Stimulated activated naive CD8-positive, alpha-beta T cell treated with anti-CD3 and anti-CD28 coated beads, Interleukin-15, Interleukin-2, amounts not matched to agents 100 U/mL and 50 U/mL, for 24 hours (primary cell): ENCODE data around the gene SHROOM1.
"Not testable (repeated sequence)": the region's sequence is repeated elsewhere in the genome, so short reads cannot be mapped to it uniquely, and the experiment has no call there.

Experiments
- ATAC-seq: fragments of 150-1000 bp; cut with Tn5 transposase; one replicate; pipeline ENCODE4 v1.10.0; 2021
- DNase-seq: peaks from one replicate; pipeline ENCODE4 v3.0.0; 2021

SHROOM1 gene

GRCh38 chr5:132806804-132807162 lies 23.7 kb downstream of the SHROOM1 start:
- DNase-seq, ATAC-seq: not testable (repeated sequence)

- not testable (repeated sequence) for DNase-seq, ATAC-seq
Measured at GRCh38 chr5:132805872-132806271, 24.6 kb downstream of the SHROOM1 start.

GRCh38 chr5:132804219-132804618 lies 26.2 kb downstream of the SHROOM1 start:
- ATAC-seq, DNase-seq: not testable (repeated sequence)

DNA sequence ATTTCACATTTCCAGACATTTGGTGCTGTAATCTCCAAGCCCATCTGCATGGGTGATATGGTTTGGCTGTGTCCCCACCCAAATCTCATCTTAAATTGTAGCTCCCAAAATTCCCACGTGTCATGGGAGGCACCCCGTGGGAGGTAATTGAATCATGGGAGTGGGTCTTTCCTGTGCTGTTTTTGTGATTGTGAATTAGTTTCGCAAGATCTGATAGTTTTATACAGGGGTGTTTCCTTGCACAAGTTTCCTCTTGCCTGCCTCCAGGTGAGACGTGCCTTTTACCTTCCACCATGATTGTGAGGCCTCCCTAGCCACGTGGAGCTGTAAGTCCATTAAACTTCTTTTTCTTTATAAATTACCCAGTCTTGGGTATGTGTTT lies 27.8 kb downstream of the SHROOM1 start:
- not testable (repeated sequence) for DNase-seq, ATAC-seq

- DNase-seq (no peak), ATAC-seq (no peak)
Measured at GRCh38 chr5:132802044-132802684, 28.3 kb downstream of the SHROOM1 start.

DNA sequence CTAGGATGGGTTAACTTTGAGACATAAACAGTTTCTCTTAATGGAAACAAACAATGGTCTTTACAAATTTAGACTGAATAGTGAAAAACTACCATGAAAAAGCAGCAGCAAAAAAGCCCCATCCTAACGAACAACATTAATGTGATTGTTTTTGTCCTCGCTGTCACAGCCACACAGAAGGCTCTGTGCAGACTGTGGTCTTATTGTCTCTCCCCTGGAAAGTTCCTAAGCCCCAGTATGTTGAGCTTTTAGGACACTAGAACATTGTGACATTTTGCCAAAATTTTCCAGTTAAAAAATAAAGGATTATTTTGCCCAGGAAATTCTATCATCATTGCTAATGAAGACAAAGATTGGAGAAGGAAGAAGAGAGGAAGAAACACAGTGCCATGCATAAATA lies 29.9 kb downstream of the SHROOM1 start:
- DNase-seq, result no peak
- no peak for ATAC-seq

DNA sequence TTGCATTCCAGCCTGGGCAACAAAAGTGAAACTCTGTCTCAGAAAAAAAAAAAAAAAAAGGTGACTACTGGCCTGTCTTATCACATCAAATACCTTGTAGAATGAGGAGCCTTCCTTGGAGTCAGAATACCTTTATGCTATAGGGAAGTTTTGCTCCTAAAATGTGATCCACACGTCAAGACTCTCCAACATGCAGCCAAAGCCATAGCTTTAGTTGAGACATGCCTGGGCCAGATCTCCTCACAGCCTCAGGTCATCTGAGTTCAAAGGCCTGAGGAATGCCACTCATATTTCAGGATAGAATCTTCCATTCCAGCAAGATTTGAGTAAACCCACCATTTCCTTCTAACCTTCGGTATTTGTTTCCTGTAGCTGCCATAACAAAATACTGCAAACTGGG lies 31.1 kb downstream of the SHROOM1 start:
- DNase-seq, result no peak
- no peak for ATAC-seq

DNA sequence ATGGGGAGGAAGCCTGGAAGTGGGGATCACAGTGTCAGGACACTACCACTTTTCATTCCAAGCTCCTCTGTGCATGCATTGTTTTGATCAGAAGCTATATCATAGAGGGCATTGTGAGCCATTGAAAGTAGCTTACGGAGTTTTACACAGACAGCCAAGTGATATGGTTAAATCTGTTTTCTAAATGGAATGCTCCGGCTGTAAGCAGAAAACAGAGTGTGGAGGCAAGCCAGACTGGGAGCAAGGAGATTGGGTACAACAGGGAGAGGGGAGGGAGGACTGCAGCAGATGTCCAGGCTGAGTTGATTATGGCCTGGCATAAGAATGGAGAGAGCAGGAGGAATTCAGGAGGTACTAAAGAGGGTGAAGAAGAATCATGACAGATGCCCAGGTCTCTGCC lies 32.8 kb downstream of the SHROOM1 start:
- ATAC-seq, result no peak
- no peak for DNase-seq

DNA sequence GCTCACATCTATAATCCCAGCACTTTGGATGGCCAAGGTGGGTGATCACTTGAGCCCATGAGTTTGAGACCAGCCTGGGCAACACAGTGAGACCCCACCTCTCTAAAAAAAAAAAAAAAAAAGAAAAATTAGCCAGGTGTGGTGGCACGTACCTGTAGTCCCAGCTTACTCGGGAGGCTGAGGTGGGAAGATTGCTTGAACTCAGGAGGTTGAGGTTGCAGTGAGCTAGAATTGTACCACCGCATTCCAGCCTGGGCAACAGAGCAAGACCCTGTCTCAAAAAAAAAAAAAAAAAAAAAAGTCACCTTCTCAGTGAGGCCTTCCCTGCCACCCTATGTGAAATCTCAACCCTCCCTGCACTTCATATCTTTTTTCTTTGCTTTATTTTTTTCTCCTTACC lies 39.4 kb downstream of the SHROOM1 start:
- ATAC-seq, result no peak
- DNase-seq, result no peak

DNA sequence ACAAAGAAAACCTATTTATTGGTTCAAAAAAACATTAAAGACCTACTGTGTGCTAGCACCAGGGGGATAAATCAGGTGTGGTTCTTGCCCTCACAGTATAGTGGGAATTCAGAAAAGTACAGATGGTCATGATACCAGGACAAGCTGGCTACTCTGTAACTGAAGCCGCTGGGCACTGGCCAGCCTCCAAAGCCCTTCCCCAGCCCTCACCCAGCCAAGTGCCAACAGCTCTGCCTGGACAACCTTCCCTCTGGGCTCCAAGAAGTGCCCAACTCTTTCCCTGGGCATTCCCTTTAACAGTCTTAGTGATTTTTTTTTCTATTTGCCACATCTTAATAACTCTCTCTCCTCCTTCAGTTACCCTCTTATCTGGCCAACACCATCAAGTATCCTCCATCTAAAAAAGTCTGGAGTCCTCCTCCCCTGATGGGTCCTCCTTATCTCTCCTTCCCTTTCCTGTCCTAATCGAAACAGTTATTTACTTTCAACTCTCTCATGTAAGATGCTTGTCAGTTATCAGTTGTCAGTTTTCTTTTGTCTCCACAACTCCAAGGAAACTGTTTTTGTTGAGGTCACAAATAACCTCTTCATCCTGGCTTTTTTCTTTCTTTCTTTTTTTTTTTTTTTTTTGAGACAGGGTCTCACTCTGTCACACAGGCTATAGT lies 40.1 kb downstream of the SHROOM1 start:
- ATAC-seq, result no peak
- no peak for DNase-seq

DNA sequence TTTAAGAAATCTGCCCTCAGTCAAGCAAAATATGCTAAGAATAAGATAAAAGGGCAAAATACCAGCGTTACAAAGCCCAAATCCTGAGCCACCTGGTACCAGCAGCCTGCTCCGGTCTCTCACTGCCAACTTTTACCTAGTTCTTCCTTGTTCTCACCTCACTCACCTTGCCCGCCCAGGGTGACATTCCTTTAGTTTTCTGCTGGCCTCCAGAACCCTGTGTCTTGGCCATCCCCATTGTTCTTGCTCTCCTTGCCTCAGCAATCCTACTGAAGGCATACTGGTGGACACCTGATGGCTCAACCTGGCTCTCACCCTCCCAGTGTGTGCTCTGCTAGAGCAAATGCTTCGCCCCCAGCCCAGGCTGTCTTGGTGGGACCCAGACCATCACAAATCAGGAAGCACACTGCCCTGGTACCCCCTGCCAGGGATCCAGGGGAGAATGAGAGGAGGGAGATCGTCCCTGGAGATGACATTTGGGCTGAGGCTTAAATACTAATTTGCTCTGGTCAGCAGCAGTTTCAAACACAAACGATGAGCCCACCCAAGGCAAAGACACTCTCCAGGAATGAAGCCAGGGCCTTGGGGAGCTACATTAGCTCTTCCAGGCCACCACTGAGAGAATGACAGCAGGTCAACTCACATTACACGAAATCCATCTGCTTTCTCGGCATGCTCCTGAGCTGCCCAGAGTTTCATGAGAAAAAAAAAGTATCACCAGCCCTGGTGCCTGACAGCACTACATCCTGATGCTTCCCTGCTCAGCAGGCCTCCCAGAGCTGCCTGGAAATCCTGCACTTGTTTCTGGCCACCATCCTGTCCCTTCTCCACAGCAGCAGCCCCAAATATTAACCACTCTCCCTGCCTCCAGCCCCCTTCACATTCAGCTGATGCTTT lies 41.2 kb downstream of the SHROOM1 start:
- DNase-seq (no peak), ATAC-seq (no peak)

GRCh38 chr5:132788508-132788907 lies 41.9 kb downstream of the SHROOM1 start:
- no peak for ATAC-seq
- no peak for DNase-seq

- DNase-seq (no peak), ATAC-seq (no peak)
Measured at GRCh38 chr5:132787076-132787475, 43.4 kb downstream of the SHROOM1 start.

DNA sequence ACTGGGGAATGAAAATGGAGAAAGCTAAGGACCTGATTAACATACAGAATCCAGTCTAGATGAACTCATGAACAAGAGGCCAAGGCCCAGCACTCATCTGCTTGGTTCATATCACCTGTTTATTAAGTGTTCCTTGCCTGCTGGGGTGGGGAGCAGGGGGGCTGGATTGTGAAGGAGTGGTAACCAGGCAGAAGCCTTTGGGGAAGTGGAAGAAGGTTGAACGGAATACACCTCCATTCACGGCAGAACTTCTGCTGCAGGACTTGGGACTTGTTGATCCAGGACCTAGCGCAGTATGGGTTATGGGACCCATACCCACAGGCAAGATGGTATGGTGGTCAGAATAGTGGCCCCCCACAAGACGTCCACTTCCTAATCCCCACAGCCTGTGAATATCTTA lies 44.6 kb downstream of the SHROOM1 start:
- ATAC-seq (no peak), DNase-seq (no peak)

- no peak for ATAC-seq
- no peak for DNase-seq
Measured at GRCh38 chr5:132785365-132785764, 45.1 kb downstream of the SHROOM1 start.

- ATAC-seq, result no peak
Measured at GRCh38 chr5:132782101-132782500, 48.3 kb downstream of the SHROOM1 start.

DNA sequence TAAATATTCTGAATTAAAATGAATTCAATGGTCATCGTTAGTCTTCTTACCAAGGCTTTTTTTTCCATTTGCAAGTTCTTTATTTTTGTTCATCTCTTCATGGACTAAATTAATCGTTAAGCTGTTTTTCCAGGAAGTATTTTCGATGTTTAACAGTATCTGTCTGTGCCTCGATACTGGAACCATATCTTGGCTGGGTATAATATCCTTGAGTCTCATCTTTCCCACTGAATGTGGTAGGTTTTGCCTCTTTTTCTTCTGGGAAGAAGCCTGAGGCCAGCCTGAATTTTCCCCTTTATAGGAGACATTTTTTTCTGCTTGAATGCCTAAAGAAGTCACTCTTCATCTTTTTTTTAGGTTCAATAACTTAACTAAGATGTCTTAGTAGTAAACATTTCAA lies 49.4 kb downstream of the SHROOM1 start:
- no peak for ATAC-seq

More at GRCh38 chr5:132782101-132782500, 48.3 kb downstream of the SHROOM1 start:
- DNase-seq, result no peak

DNA sequence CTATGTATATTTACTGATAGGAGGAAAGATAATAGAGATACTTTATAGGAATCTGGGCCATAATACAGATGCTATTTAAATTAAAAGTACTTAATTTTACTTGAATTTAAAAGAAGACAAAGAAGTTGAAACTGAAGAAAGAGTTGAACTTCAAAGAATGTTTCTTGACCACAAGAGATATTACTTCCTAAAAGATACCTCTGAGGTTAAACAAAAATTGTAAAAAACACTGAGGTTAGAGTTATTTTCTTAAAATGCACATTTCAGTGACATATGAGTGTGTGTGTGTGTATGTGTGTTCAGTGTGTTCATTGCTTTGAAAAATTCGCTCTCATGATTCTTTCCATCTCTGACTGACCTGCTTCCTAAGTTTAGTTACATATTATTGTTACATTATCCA lies 49.9 kb downstream of the SHROOM1 start:
- DNase-seq, result no peak
- ATAC-seq, result no peak

More for the DNA sequence above, 49.4 kb downstream of the SHROOM1 start:
- no peak for DNase-seq

DNA sequence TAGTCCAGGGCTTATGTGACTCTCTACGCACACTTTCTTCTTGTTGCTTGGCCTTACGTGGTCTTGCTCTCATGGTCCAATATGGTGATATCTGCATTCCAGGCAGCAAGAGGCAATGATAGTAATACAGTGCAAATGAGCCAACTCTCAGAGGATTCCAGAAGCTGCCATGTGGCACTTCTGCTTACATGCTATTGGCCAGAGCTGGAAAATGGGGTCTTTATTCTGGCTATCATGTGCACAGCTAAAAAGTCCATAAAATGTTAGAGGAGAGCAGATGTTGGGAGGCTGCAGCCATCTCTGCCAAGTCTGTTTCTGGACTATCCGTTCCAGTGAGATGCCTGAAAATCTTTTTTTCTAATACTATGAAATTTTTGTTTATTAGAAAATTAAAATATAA lies 50.5 kb downstream of the SHROOM1 start:
- no peak for DNase-seq
- ATAC-seq, result no peak

DNA sequence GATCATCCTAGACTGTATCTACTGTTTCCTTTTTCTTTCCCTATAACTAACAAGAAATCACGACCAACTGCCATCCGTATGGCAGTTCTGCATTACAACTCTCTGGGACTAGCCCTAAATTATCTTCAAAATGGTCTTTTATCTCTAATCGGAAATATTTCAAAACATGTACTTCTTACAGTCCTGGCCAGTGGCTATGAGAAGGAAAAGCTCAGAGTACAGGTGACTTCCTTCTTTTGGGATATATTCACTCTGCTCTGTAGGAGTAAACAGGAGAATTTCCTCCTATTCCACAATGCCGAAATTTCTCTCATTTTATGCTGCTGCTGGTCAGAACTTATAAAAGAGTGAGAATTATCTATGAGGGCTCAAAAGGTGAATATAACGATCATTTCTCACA lies 51.6 kb downstream of the SHROOM1 start:
- DNase-seq, result no peak
- ATAC-seq, result no peak

DNA sequence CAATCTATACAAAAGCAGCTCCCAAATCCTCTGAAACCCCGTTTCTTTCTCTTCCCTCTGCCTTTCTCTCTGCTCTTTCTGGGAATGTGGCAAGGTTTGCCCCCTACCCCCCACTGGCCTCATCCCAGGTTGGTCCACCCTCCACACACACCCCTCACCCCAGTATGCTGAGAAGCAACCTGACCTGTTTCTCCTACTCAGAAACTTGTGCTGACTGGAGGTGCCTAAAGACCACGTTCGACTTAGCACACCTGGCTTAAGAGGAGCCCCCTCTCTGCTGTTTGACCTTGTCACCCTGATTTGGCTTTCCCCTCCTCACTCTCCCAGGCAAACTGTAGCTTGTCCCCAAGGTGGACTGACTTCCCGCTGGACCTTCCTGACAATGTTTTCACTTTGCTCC lies 52.3 kb downstream of the SHROOM1 start:
- no peak for ATAC-seq
- DNase-seq, result no peak

DNA sequence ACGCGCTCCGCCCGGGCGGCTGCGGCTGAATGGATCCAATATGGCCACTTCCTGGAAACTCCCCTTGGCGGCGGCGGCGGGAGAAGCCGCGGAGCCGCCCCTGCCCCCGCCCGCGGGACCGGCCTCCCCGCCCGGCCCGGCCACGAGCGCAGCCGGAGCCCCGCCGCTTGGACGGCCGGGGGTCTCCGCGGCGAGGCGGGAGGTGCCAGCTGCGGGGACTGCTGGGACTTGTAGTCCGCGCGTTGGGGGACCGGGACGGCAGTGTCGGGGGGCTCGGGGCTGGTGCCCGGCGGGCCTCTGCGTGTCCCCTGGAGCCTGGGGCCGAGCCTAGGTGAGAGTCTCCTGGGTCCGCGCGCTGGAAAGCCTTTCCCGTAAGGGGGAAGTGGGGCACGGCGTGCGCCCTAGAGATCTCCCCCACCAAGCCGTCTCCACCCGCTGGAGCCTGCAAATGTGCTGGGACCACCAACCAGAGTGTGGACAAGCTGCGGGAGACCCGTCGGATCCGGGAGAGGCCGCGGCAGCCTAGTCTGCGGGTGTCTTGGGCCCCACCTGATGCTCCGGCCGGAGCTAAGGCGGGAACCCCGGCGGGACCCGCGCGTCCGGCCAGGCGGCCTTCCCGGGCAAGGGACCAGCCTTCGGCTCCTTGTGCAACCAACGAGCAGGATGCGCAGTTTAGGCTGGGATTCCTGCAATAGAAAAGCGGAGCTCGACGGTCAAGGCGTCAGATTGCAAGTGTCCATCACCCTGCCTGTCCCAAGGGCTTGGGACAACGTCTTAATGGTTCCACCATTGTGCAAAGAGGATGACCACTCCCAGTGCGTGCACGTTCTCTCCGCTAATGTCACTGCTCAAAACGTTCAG lies 53.0 kb downstream of the SHROOM1 start, which contains the start of gene SEPTIN8:
Gene SEPTIN8, minus strand, starts transcription at position 31 of the 861 bp plus-strand sequence. CDS start 102 bp downstream, outside the sequence.
- ATAC-seq (peak; percentile 53), DNase-seq (peak; percentile 55)
